Kidney glomerular epithelial cell (primary cell): ENCODE measurements around the gene RYR2.

Experiments used
- DNase-seq: peaks from one replicate; lab custom pipeline; 2025; lab: John Stamatoyannopoulos, UW

Gene RYR2

DNA sequence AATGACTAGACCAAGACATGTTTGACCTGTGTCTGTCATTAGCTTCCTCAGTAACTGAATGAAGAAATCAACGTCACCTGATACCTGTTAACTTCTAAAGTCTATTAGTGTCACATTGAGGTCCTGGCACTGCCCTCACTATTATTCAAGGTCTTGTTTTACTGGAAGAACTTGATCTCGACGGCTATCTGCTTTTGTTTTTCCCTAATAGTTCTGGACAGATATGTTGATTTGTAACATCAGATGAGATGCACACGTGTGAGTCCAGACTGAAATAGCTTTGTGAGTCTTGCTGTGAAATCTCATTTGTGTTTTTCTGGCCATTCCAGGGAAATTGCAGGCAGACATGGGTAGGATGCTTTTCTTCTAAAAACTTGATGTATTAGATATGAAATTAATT, 159.2 kb downstream of the RYR2 start:
- DNase-seq, result no peak

DNA sequence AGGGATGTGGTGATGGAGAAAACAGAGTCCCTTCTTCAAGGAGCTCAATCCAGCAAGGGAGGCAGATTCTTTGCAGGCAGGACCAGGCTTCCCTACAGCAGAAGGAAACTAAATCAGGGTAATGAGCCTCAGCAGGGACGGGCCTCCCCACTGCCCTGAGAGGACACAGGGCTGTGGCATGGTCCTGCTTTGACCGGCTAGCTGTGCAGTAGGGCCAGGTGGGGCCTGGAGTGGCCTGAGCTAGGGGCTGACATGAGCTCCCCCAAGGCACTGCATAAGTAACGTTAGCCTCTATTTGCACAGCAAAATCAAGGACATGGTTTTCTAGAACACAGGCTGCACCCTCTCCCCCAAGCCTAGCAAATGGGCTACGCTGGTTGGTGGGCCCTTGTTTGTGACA, 162.9 kb downstream of the RYR2 start:
- DNase-seq, result no peak

DNA sequence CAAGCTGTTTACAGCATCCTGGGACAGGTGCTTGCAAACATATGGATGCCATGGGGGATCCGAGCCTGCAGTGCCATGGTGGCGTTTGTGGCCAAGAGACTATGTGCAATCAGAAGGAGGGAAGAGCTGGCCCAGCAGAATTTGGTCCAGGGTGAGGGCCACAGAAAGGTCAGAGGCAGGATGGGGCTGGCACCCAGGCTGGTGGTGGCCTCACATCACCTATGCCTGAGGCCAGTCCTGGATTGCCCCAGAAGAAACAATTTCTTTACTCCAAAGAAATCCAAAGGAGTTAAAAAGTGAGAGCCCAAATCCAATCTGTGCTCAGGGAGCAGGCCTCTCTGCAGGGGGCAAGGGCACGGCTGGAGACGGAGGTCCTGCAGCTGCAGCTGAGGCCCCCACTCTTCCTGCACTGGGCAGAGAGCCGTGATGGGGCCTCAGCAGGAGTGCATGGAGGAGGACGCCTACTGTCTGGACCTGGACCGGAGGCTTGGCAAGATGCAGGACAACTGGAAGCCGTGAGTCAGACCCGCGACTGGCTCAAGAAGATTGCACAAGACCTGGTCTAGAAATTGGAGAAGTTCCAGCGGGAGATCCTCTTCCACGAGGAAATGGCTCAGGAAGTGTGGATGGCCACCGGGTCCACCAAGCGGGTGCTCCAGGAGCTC, 163.5 kb downstream of the RYR2 start:
- no peak for DNase-seq

DNA sequence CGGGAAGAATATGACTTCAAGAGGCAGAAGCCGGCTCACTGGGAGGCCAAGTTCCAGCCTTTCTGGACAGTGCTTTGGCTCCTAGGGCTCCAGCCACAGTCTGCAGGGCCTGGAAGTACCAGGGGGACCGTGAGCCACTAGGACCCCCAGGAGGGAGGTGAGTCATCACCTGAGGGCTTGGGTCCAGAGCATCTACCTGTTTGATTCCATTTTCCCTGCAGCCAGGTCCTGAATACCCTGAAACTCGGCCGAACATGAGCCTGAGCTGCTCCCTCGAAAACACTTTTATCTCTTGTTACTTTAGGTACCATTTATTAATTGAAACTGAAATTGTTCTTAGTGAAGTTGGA, 164.1 kb downstream of the RYR2 start:
- no peak for DNase-seq

DNA sequence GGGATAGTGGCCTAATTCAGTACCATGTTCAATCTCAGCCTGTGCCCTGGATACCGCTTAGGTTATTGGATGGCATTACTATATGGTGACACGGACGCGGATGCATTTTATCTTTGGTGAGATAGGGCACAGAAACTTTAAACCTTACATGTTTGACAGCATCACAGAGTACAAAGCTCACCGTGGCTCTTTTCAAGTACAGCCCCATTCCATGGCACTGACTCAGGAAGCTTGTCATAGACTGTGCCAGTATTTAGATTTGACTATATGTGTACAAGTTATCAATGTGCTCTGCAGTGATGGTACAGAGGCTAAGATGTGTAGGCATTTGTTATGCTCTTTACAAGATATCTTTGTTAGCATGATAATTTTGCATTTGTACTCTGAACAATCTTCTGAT, 169.0 kb downstream of the RYR2 start:
- no peak for DNase-seq

DNA sequence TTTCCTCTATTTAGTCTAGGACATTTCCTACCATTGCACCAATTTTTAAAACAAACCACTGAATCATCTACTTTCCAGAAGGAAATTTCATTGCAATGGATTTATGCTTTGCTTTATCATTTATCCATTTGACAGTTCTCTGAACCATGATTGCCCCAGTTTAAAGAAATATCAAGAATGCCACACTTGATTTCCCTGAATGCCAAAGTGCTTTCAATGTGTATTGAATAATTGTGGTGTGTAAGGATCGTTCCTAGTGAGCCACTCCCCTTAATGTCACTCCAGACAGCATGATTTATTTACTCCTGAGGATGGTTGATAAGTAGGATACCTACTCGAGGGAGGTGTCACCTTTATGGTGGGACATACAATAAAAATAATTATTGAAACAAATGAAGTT, 169.6 kb downstream of the RYR2 start:
- DNase-seq, result no peak

DNA sequence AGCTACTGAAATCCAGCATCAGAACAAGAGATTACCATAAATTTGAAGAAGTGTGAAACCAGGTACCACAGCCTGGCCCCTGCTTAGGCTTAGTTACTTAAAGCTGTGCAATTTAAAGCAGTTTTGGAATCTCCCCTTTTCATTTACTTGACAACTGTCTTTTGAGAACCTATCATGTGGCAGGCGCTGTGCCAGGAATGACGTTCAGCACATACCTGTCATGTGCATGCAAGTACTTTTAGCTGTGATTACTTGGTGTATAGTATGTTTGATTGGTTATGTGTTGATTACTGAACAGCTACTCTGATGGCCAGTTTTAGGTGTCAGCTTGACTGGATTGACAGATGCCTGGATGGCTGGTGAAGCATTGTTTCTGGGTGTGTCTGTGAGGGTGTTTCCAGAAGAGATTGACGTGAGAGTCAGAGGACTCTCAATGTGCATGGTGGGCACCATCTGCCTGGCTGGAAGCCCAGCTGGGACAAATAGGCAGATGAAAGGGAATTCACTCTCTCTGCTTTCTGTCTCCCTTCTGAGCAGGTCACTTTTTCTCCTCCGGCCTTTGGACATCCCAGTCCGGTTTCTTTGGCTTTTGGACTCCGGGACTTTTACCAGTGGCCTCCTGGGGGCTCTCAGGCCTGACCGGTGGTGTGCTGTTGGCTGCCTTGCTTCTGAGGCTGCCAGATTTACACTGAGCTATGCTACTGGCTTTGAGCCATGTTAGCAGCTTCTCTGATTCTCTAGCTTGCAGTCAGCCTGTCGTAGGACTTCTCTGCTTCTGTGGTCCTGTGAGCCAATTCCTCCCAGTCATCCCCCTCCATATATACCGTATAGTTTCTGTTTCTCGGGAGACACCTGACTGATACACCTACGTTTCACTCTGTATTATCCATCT, 178.0 kb downstream of the RYR2 start:
- no peak for DNase-seq

DNA sequence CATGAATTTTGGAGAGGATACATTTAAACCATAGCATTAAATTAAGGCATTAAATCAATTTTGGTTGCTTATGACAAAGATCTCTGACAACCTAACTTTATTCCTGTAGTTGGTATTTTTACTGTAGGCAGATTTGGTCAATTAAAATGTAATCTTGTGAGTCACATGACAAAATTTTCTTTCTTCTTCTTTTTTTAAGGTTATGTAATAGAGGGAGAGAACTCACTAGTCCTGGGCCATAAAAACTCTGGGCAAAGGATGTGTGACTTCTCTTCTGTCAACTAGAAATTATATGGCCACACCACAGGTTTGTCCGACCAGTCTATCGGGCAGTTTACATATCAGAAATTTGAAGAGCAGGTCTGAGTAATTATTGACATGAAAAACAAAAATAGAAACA, 181.4 kb downstream of the RYR2 start:
- DNase-seq, result no peak

DNA sequence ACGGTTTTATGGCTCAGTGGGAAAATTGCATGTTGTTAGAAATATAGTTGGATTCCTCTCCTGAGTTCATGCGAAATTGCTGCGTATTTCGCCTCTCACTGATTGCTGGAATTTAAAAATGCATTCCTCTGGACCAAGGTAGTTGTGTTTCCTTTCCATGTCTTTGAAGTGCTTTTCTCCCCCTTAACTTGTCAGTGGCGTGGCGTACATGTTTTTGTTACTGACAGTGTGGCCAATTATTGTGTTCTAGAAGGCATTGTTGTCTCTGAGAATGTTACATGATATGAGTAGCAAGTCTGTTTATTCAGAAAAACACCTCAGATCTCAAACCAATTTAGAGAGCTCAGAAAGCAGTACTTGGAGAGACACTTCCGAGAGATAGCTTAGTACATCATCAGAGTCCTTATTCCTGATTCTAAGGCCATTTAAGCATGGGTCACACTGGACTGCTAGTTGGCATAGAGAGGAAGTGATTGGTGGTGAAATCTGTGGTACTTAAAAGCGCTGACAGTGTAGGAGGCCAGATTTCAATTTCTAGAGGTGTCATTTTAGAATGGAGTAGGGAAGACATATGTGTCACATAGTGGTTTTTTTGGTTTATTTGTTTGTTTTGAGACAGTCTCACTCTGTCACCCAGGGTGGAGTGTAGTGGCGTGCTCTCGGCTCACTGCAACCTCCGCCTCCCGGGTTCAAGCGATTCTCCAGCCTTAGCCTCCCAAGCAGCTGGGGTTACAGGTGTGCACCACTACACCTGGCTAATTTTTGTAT, 184.4 kb downstream of the RYR2 start:
- DNase-seq, result no peak

DNA sequence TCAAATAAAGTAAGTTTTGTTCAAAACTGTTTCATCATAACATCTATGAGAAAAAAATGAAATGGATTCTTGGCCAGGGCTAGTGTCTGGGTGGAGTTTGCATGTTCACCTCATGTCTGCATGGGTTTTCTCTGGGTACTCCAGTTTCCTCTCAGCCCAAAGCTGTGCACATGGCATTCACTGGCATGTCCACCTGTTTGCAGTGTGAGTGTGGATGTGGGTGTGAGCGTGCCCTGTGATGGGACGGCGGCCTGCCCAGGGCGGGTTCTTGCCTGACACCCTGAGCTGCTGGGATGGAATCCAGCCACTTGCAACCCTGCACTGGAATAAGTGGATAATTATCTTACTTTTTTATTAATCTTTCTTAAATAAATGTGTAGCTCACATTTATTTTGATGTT, 185.5 kb downstream of the RYR2 start:
- DNase-seq, result no peak

DNA sequence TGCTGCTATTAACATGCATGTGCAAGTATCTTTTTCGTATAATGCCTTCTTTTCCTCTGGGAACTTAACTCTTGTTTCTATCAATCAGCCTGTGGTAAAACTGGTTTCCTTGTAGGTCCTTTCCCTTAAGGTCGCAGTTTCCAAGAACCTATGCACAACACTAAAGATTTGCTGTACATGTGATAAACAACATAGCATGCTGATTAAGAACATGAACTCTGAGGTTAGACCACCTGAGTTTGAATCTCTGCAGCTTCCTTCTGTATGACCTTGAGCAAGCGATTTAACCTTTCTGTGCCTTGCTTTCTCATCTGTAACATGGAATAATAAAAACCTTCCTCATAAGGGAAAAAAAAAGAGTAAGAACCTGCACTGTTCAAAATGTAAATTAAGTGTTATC, 186.4 kb downstream of the RYR2 start:
- DNase-seq, result no peak

DNA sequence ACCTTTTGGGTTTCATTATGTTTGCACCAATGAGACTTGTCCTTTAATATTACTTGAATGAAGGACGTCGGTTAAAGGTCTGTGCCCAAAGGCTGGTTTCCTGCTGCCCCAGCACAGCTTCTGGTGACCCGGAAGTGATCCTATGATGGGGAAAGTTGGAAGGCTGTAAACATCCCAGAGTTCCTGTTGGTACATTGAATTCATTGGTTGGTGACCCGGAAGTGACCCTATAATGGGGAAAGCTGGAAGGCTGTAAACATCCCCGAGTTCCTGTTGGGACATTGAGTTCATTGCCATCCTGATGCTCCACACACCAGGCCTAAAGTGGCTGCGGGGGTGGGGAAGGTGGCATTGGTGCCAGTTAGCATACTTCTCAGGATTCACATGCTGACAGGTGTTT, 187.3 kb downstream of the RYR2 start:
- DNase-seq, result no peak

DNA sequence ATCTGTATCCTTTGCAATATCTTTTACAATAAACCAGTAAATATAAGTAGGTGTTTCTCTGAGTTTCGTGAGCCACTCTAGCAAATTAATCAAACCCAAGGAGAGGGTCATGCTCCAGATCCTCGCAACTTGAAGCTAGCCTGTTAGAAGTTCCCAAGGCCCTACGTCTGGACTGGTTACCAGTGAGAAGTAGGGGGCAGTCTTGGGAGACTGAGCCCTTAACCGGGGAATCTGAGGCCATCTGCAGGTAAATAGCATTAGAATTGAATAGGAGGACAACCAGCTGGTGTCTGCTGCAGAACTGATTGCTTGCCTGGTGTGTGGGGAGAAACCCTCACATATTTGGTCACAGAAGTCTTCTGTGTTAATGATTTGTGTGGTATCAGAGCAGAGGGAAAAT, 190.5 kb downstream of the RYR2 start:
- no peak for DNase-seq

DNA sequence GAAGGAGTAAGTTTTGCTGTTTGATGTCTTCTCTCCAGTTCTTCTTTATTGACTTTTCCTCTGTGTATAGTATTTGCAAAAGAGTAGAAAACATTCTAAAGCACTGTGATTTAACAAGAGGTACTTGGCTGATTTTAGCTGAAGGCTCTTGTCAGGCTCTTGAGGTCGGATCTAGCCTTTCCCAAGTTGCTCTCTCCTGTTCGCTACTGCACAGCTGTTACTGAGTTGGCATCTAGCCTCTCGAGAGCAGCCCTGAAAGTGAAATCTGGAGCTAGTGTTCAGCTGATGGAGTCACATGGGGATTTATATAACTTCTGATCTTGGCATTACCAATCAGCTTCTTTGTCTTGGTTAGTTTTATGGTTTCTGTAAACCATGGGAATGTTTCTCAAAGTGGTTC, 193.1 kb downstream of the RYR2 start:
- DNase-seq, result no peak

DNA sequence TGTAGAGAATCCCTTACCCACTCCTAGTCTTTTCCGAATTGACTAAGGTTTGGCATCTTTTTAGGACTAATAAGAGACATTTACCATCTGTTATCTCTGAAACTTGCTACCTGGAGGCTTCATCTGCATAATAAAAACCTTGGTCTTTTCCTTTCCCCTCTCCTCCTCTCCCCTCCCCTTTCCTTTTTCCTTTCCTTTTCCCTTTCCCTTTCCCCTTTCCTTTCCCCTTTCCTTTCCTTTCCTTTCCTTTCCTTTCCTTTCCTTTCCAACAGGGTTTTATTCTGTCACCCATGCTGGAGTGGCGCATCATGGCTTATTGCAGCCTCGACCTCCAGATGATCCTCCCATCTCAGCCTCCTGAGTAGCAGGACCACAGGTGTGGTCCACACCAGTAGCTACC, 195.7 kb downstream of the RYR2 start:
- no peak for DNase-seq

DNA sequence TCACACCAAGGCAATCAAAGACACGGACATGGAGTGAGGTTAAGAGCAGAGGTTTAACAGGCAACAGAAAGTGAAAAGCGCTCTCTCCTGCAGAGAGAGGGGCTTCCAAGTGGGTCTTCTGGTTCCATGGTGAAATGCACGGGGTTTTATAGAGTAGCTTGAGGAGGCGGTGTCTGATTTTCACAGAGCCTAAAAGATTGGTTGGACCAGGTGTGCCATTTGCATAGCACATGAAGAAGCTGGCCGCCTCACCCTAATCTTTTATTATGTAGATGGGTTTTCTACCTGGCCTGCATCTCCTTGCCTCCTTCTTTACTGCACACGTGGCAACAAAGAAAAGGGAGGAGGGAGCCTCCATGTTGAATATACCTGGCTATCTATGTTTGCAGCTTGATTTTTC, 197.3 kb downstream of the RYR2 start:
- DNase-seq, result no peak

DNA sequence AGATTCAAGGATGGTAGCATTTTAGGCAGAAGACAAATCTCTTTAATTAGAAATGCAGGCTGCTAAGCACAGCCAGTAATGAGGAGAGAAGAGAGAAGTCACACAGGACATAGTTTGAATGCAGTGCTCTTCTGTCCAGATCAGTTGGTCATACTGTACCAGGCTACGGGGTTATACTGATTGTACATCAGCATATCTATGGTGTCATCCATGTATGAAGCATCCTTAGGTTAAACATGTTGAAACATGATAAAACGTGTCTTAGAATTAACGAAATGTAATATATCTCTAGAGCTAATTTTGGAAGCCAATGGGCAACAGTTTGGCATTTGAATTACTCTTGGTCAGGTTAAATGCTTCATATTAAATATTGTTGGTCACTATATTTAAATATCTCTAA, 199.1 kb downstream of the RYR2 start:
- DNase-seq, result no peak

DNA sequence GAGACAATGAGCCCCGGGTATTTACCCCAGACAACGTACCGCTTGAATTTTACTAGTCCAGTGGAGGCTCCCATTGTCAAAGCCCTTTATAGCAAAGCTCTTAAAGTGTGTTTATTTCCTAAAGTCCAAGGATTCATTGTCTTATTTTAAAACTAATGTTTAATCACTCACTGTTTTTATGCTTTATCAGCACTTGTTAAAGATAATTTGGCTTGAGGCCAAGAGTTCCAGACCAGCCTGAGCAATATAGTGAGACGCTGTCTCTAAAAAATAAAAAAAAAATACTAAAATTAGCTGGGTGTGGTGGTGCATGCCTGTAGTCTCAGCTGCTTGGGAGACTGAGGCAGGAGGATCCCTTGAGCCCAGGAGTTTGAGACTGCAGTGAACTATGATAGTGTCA, 202.8 kb downstream of the RYR2 start:
- no peak for DNase-seq

DNA sequence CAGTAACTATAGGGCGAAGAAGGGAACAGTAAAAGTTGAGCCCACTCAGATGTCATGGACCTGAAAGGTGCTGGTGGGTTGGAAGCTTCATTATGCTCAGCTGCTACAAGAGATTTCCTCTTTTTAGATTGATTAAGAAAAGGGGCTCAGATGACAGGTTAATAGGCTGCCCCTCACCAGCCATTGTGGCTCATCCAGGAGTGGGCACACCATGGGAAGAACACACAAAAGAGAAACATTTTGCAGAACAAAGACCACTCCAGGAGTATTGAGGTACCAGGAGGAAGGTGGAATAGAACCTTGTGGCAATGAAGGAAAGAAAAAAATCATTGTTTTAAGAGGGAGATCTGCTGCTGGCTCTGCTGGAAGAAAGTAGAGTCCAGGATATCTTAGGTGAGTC, 205.5 kb downstream of the RYR2 start:
- DNase-seq, result no peak

DNA sequence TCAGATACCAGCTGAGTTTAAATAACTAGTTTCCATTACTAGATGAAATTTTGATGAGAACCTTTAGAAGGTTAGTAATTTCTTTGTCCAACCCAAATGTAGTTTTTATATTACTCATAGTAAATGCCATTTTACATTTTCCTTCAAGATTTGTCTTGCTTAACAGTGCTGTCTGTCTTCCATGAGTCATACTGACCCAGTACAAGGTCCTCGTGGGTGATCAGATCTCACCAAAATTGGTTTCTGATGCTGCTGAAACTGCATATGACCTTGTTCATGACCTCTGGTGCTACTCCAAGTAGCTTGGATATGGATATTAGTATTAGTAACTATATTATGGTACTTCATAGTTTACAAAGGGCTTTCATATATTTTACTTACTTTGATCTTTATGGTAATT, 207.1 kb downstream of the RYR2 start:
- no peak for DNase-seq

DNA sequence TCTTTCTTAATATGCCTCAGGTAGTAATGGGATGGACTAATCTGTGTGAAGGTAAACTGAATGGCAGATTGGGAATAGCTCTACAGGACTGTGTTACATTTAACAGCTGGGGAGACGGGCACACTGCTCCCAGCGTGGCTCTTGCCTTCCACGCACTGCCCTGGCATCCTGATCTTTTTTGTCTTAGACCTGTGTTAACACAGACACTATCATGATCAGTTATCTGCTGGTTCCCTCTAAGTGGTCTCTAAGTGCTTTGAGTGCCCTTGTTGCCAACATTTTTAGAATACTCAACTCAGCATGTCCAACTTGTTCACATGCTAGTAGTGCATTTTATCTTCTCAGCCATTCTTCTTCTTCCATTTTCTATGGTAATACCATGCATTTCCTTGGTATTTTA, 208.1 kb downstream of the RYR2 start:
- DNase-seq, result no peak

DNA sequence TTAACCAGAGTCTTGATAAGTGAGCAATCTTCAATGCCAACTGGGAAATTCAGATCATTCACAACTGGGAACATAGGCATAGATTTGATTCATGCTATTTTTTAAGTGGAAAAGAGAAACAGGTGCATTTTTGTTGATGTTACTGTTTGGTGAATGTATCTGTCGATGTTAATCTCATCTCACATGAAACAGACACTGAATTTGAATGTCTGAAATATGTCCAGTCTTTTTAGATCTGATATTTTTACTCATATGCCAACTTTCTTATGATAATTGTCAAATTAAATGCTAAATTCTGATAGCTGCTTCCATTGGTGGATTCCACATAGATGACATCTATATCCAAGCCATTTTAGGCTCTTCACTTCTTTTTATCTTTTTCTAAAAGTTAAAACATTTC, 213.1 kb downstream of the RYR2 start:
- DNase-seq, result no peak

DNA sequence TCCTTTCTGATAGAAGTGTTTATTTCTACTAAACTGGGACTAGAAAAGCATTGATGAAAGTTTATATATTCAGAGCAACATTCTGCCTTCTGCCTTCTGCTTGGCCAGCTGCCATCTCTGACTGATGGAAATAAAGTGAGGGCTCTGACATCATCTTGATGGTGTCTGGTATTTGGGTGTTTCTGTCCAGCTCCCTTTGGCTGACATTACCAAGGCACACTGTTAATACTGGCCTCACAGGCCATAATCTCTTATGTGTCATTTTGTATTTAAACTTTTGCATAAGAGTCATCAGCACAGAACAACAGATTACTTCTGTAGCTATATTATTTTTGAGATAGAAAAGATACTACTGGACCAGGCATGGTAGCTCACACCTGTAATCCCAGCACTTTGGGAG, 216.9 kb downstream of the RYR2 start:
- DNase-seq, result no peak
